ENCODE measurements around the gene PTPRT.

Gene PTPRT

GRCh38 chr20:42634156-42634555, 555.5 kb downstream of the PTPRT start:
- TF ChIP-seq CREB1 (IDR thresholded peaks at IDR 0.05; ENCODE audit: low read depth), result no peak
- TF ChIP-seq TAF1 (IDR thresholded peaks at IDR 0.05; ENCODE audit: low read depth), result no peak
- TF ChIP-seq EGR1 (IDR thresholded peaks at IDR 0.05), result no peak
- TF ChIP-seq REST (IDR thresholded peaks at IDR 0.05; ENCODE audit: low read depth), result no peak
- TF ChIP-seq FOXM1 (IDR thresholded peaks at IDR 0.05; ENCODE audit: borderline replicate concordance, low read depth), result no peak
- TF ChIP-seq ZBTB7A (IDR thresholded peaks at IDR 0.05; ENCODE audit: low read depth), result no peak
- TF ChIP-seq RAD21 (IDR thresholded peaks at IDR 0.05; ENCODE audit: low read depth), result no peak
- TF ChIP-seq MAX (IDR thresholded peaks at IDR 0.05), result no peak
- TF ChIP-seq EP300 (IDR thresholded peaks at IDR 0.05; ENCODE audit: borderline replicate concordance), result no peak
- no peak for TF ChIP-seq CEBPB (IDR thresholded peaks at IDR 0.05)
- no peak for TF ChIP-seq YY1 (IDR thresholded peaks at IDR 0.05; ENCODE audit: low read depth)
- no peak for TF ChIP-seq TCF12 (IDR thresholded peaks at IDR 0.05; ENCODE audit: low read depth)
- no peak for TF ChIP-seq NFIC (IDR thresholded peaks at IDR 0.05)
- no peak for TF ChIP-seq TEAD4 (IDR thresholded peaks at IDR 0.05)
- TF ChIP-seq, protein P1, sequence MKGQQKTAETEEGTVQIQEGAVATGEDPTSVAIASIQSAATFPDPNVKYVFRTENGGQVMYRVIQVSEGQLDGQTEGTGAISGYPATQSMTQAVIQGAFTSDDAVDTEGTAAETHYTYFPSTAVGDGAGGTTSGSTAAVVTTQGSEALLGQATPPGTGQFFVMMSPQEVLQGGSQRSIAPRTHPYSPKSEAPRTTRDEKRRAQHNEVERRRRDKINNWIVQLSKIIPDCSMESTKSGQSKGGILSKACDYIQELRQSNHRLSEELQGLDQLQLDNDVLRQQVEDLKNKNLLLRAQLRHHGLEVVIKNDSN (IDR thresholded peaks at IDR 0.05), result no peak

DNA sequence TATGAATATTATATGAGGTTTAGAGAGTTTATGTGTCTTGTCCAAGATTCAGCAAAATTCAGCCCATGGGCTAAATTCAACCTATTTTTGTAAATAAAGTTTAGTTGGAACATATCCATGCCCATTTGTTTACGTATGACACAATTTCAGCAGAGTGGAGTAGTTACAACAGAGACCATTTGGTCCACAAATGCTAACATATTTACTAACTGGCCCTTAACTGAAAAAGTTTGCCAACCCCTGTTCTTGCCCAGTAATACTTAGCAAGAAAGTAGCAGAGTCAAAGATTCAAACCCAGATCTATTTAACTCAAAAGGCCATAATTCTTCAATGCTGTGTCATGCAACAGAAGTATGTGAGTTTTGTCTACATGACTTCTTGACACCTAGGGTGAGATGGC, 561.0 kb downstream of the PTPRT start:
- TF ChIP-seq REST (IDR thresholded peaks at IDR 0.05; ENCODE audit: low read depth) (no peak), YY1 (IDR thresholded peaks at IDR 0.05; ENCODE audit: low read depth) (no peak), CREB1 (IDR thresholded peaks at IDR 0.05; ENCODE audit: low read depth) (no peak), TCF12 (IDR thresholded peaks at IDR 0.05; ENCODE audit: low read depth) (no peak), EGR1 (IDR thresholded peaks at IDR 0.05) (no peak), NFIC (IDR thresholded peaks at IDR 0.05) (no peak), ZBTB7A (IDR thresholded peaks at IDR 0.05; ENCODE audit: low read depth) (no peak), TEAD4 (IDR thresholded peaks at IDR 0.05) (no peak), EP300 (IDR thresholded peaks at IDR 0.05; ENCODE audit: borderline replicate concordance) (no peak), MAX (IDR thresholded peaks at IDR 0.05) (no peak), TAF1 (IDR thresholded peaks at IDR 0.05; ENCODE audit: low read depth) (no peak), FOXM1 (IDR thresholded peaks at IDR 0.05; ENCODE audit: borderline replicate concordance, low read depth) (no peak), CEBPB (IDR thresholded peaks at IDR 0.05) (no peak), RAD21 (IDR thresholded peaks at IDR 0.05; ENCODE audit: low read depth) (no peak)
- TF ChIP-seq, protein P1 (IDR thresholded peaks at IDR 0.05), result no peak

DNA sequence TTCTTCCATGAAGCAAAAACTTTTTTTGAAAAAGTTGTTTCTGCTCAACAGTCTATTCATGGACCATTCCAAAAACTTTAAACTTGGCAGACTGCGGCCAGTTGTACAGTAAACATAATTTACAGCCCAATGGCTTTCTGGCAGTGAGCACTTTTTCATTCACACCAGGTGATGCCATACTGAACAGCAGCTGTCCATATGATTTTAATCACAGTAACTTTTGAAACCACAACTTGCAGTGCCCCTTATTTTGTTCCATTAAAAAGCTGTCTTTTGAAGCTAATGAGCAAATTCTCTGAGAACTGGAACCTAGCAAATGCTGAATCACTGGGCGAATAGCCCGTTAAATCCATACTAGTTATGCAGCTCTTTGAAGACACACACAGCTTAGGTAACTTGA, 576.6 kb downstream of the PTPRT start:
- TF ChIP-seq CREB1 (IDR thresholded peaks at IDR 0.05; ENCODE audit: low read depth) (no peak), ZBTB7A (IDR thresholded peaks at IDR 0.05; ENCODE audit: low read depth) (no peak), NFIC (IDR thresholded peaks at IDR 0.05) (no peak), REST (IDR thresholded peaks at IDR 0.05; ENCODE audit: low read depth) (no peak), TCF12 (IDR thresholded peaks at IDR 0.05; ENCODE audit: low read depth) (no peak), EGR1 (IDR thresholded peaks at IDR 0.05) (no peak), YY1 (IDR thresholded peaks at IDR 0.05; ENCODE audit: low read depth) (no peak), FOXM1 (IDR thresholded peaks at IDR 0.05; ENCODE audit: borderline replicate concordance, low read depth) (no peak), TAF1 (IDR thresholded peaks at IDR 0.05; ENCODE audit: low read depth) (no peak), EP300 (IDR thresholded peaks at IDR 0.05; ENCODE audit: borderline replicate concordance) (no peak)

All from Ishikawa (cell line).